H9 (cell line): ENCODE data around the gene PDPK1. TPM values are rescaled to one million over a fixed set of nuclear protein-coding genes. Genes with fewer than 3 reads are reported as not detected.

Experiments used
- DNase-seq: peaks from one replicate; pipeline ENCODE4 v3.0.0-alpha.2; 2017
- H2AFZ ChIP-seq: one replicate; pipeline ENCODE4 v1.6.1; 2013; ENCODE audit warnings: mild to moderate bottlenecking, low read length, control low read depth, moderate library complexity
- H2AK5ac ChIP-seq: 2 replicates; pipeline ENCODE4 v1.6.1; 2013; ENCODE audit warnings: low read length, control low read depth, mixed read lengths; ENCODE audit not compliant: insufficient read length
- H2BK120ac ChIP-seq: one replicate; pipeline ENCODE4 v1.6.1; 2013; ENCODE audit warnings: low read depth, mild to moderate bottlenecking, low read length, control low read depth, inconsistent platforms; ENCODE audit not compliant: poor library complexity, severe bottlenecking
- H2BK12ac ChIP-seq: 2 replicates; pipeline ENCODE4 v1.6.1; 2013; ENCODE audit warnings: low read length, control low read depth, mixed read lengths, low read depth; ENCODE audit not compliant: insufficient read length
- H2BK15ac ChIP-seq: 2 replicates; pipeline ENCODE4 v1.6.1; 2013; ENCODE audit warnings: low read depth, low read length, control low read depth
- H2BK20ac ChIP-seq: one replicate; pipeline ENCODE4 v1.6.1; 2013; ENCODE audit warnings: low read depth, mild to moderate bottlenecking, low read length, control low read depth, inconsistent platforms; ENCODE audit not compliant: poor library complexity, severe bottlenecking
- H2BK5ac ChIP-seq: 2 replicates; pipeline ENCODE4 v1.6.1; 2013; ENCODE audit warnings: low read length, control low read depth, mixed read lengths; ENCODE audit not compliant: insufficient read length
- H3K14ac ChIP-seq: 2 replicates; pipeline ENCODE4 v1.6.1; 2013; ENCODE audit warnings: low read length, control low read depth; ENCODE audit not compliant: insufficient read depth
- H3K18ac ChIP-seq: 2 replicates; pipeline ENCODE4 v1.6.1; 2013; ENCODE audit warnings: low read depth, mild to moderate bottlenecking, mixed read lengths, low read length, control low read depth; ENCODE audit not compliant: insufficient read length
- H3K23ac ChIP-seq: 2 replicates; pipeline ENCODE4 v1.6.1; 2013; ENCODE audit warnings: low read length, control low read depth, mixed read lengths, low read depth; ENCODE audit not compliant: insufficient read length
- H3K23me2 ChIP-seq: 2 replicates; pipeline ENCODE4 v1.6.1; 2013; ENCODE audit warnings: low read depth, mild to moderate bottlenecking, mixed read lengths, low read length, control low read depth; ENCODE audit not compliant: insufficient read length, poor library complexity, severe bottlenecking
- H3K27ac ChIP-seq: 2 replicates; pipeline ENCODE4 v1.5.1; 2013; ENCODE audit warnings: low read length, control low read depth, mixed read lengths, low read depth; ENCODE audit not compliant: insufficient read length
- H3K27me3 ChIP-seq: 2 replicates; pipeline ENCODE4 v1.6.1; 2013; ENCODE audit warnings: low read length, control low read depth, inconsistent platforms; ENCODE audit not compliant: insufficient read depth
- H3K4ac ChIP-seq: 2 replicates; pipeline ENCODE4 v1.6.1; 2013; ENCODE audit warnings: low read depth, mild to moderate bottlenecking, control low read depth, inconsistent platforms, low read length, moderate library complexity
- H3K4me1 ChIP-seq: 2 replicates; pipeline ENCODE4 v1.6.1; 2013; ENCODE audit warnings: low read length, control low read depth, inconsistent platforms; ENCODE audit not compliant: insufficient read depth
- H3K4me2 ChIP-seq: 2 replicates; pipeline ENCODE4 v1.6.1; 2013; ENCODE audit warnings: low read length, control low read depth, mixed read lengths; ENCODE audit not compliant: insufficient read length, insufficient read depth
- H3K56ac ChIP-seq: 2 replicates; pipeline ENCODE4 v1.6.1; 2013; ENCODE audit warnings: low read depth, mild to moderate bottlenecking, mixed read lengths, low read length, control low read depth; ENCODE audit not compliant: insufficient read length
- H3K79me1 ChIP-seq: 2 replicates; pipeline ENCODE4 v1.6.1; 2013; ENCODE audit warnings: low read depth, mild to moderate bottlenecking, moderate library complexity, low read length, control low read depth, inconsistent platforms; ENCODE audit not compliant: insufficient read depth, poor library complexity, severe bottlenecking
- H3K79me2 ChIP-seq: 2 replicates; pipeline ENCODE4 v1.6.1; 2013; ENCODE audit warnings: low read length, control low read depth, inconsistent platforms; ENCODE audit not compliant: insufficient read depth
- H3K9ac ChIP-seq: 2 replicates; pipeline ENCODE4 v1.6.1; 2013; ENCODE audit warnings: low read length, control low read depth, mixed read lengths; ENCODE audit not compliant: insufficient read length; ENCODE audit errors: extremely low read depth
- H3K9me3 ChIP-seq: one replicate; pipeline ENCODE4 v1.6.1; 2013; ENCODE audit warnings: low read depth, low read length, inconsistent platforms; ENCODE audit not compliant: control insufficient read depth
- H3T11ph ChIP-seq: one replicate; pipeline ENCODE4 v1.6.1; 2013; ENCODE audit warnings: mild to moderate bottlenecking, low read length, control low read depth, inconsistent platforms
- H4K20me1 ChIP-seq: one replicate; pipeline ENCODE4 v1.6.1; 2013; ENCODE audit not compliant: control insufficient read depth, insufficient read length, insufficient read depth
- H4K5ac ChIP-seq: 2 replicates; pipeline ENCODE4 v1.6.1; 2013; ENCODE audit warnings: low read depth, mild to moderate bottlenecking, mixed read lengths, low read length, control low read depth; ENCODE audit not compliant: insufficient read length
- H4K8ac ChIP-seq: replicated peaks from 2 replicates; pipeline ENCODE4 v1.6.1; 2013; ENCODE audit warnings: low read length, control low read depth, mixed read lengths, low read depth; ENCODE audit not compliant: insufficient read length
- H4K91ac ChIP-seq: 2 replicates; pipeline ENCODE4 v1.6.1; 2013; ENCODE audit warnings: low read depth, mild to moderate bottlenecking, moderate library complexity, mixed read lengths, low read length, control low read depth; ENCODE audit not compliant: insufficient read length
- H3K27ac Mint-ChIP-seq, 3 experiments: 2 replicates in 2 of 3; 3 replicates in 1 of 3; pipeline ENCODE4 v1.8.0; 2020 to 2021; ENCODE audit warnings: mixed read lengths in 3 of 3, mild to moderate bottlenecking in 1 of 3, moderate library complexity in 1 of 3
- H3K27me3 Mint-ChIP-seq: 2 replicates; pipeline ENCODE4 v1.8.0; 2021; ENCODE audit warnings: low read depth, mild to moderate bottlenecking, moderate library complexity, mixed read lengths
- H3K36me3 Mint-ChIP-seq, 3 experiments: 2 replicates in 2 of 3; 3 replicates in 1 of 3; pipeline ENCODE4 v1.8.0; 2020 to 2021; ENCODE audit warnings: low read depth in 3 of 3, mixed read lengths in 3 of 3; ENCODE audit not compliant: insufficient read depth in 1 of 3
- H3K4me1 Mint-ChIP-seq, 2 experiments: 2 replicates each; pipeline ENCODE4 v1.8.0; 2020; ENCODE audit warnings: mixed read lengths in 2 of 2
- H3K4me3 Mint-ChIP-seq, 2 experiments: 2 replicates in 1 of 2; 3 replicates in 1 of 2; pipeline ENCODE4 v1.8.0; 2020 to 2021; ENCODE audit warnings: mild to moderate bottlenecking in 2 of 2, mixed read lengths in 2 of 2, moderate library complexity in 1 of 2
- H3K9me3 Mint-ChIP-seq, 2 experiments: 2 replicates in 1 of 2; 3 replicates in 1 of 2; pipeline ENCODE4 v1.8.0; 2020; ENCODE audit warnings: mild to moderate bottlenecking in 2 of 2, mixed read lengths in 2 of 2, moderate library complexity in 1 of 2
- WGBS: extraction: QIAGEN DNeasy Blood & Tissue Kit; methylation state at CpG from one replicate; pipeline ENCODE4 v1.1.7; 2013; ENCODE audit warnings: missing lambda C conversion rate, low lambda C conversion rate, mixed read lengths; ENCODE audit not compliant: insufficient read length; ENCODE audit errors: extremely low coverage; 5-methylcytosine and 5-hydroxymethylcytosine counted together
- total RNA-seq: library from RNA; stranded (reverse); gene quantifications from 2 replicates; pipeline ENCODE4 v1.2.1, GENCODE V29; 2021
- TF ChIP-seq, protein P1 (sequence below): fragments of 200-600 bp; sonication (generic); conservative IDR thresholded peaks from 3 replicates; pipeline ENCODE4 v1.8.0; 2021; ENCODE audit warnings: antibody characterized with exemption, mild to moderate bottlenecking

PDPK1 gene
- total RNA-seq, 1 experiment from 2014 or later, result 32.8 TPM

DNA sequence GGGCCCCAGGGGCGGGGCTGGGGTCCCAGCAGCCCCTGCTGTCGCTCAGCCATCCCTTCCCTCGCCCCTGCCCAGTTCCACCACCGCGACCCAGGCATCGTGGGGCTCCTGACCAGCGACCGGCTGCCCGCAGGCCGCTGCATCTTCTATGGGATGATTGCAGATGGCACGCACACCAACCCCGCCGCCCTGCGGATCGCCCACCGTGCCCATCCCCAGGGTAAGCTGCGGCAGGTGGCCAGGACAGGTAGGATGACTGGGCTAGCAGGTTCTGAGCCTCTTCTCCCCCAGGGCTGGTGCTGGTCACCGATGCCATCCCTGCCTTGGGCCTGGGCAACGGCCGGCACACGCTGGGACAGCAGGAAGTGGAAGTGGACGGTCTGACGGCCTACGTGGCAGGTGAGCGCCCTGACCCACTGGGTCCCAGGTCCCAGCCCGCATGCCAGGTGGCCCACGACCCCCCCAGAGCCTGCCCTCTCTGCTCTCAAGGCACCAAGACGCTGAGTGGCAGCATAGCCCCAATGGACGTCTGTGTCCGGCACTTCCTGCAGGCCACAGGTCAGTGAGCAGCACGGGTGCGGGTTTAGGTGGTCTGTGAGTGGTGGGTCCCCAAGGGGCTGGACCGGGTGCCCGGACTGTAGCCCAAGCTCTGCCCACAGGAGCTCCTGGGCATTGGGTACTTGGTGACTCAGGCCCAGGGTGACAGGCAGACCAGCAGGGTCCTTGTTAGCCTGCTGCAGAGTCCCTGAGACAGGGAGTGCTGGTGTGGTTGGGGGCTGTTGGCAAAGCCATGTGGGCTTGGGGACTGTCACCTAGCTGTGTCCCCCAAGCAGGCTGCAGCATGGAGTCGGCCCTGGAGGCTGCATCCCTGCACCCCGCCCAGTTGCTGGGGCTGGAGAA is 9.4 kb upstream of the PDPK1 start:
- H4K20me1 ChIP-seq, result no peaks in the 10 kb centered on the region
- WGBS, result no CpG with 5 or more reads among the region's 36 CpGs

More for the DNA sequence above, 9.4 kb upstream of the PDPK1 start:
- no peak overlapping the region for H3K4me3 Mint-ChIP-seq
- Histone ChIP-seq H3K23ac (no peak overlapping the region), H4K8ac (no peak overlapping the region), H2BK15ac (no peak overlapping the region), H4K91ac (no peak overlapping the region), H3K56ac (no peak overlapping the region), H3K9ac (no peak overlapping the region), H3K79me1 (no peaks in the 10 kb centered on the region), H3K27me3 (no peaks in the 10 kb centered on the region), H3K4ac (no peak overlapping the region), H3T11ph (no peak overlapping the region), H3K79me2 (no peaks in the 10 kb centered on the region), H2BK5ac (no peak overlapping the region), H4K5ac (no peak overlapping the region), H3K9me3 (no peaks in the 10 kb centered on the region), H3K14ac (no peak overlapping the region), H3K18ac (no peak overlapping the region), H2AFZ (no peak overlapping the region), H3K4me2 (no peak overlapping the region), H3K4me1 (no peaks in the 10 kb centered on the region), H2BK12ac (no peak overlapping the region), H3K27ac (no peak overlapping the region), H3K23me2 (peaks cover 10% of the 10 kb centered on the region), H2AK5ac (no peak overlapping the region), H2BK20ac (no peak overlapping the region), H2BK120ac (no peak overlapping the region)
- 0 out of 5 replicates have a peak, but pooled peaks cover 0 to 2% of the 10 kb centered on the region in 2 experiments for H3K9me3 Mint-ChIP-seq
- no peak for DNase-seq
- peaks cover 4 to 15% of the 10 kb centered on the region in 2 experiments for H3K4me1 Mint-ChIP-seq
- no peak overlapping the region for H3K27ac Mint-ChIP-seq
- TF ChIP-seq, protein P1, sequence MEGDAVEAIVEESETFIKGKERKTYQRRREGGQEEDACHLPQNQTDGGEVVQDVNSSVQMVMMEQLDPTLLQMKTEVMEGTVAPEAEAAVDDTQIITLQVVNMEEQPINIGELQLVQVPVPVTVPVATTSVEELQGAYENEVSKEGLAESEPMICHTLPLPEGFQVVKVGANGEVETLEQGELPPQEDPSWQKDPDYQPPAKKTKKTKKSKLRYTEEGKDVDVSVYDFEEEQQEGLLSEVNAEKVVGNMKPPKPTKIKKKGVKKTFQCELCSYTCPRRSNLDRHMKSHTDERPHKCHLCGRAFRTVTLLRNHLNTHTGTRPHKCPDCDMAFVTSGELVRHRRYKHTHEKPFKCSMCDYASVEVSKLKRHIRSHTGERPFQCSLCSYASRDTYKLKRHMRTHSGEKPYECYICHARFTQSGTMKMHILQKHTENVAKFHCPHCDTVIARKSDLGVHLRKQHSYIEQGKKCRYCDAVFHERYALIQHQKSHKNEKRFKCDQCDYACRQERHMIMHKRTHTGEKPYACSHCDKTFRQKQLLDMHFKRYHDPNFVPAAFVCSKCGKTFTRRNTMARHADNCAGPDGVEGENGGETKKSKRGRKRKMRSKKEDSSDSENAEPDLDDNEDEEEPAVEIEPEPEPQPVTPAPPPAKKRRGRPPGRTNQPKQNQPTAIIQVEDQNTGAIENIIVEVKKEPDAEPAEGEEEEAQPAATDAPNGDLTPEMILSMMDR, result no peak
- H3K27me3 Mint-ChIP-seq, result no peaks in the 10 kb centered on the region
- peaks cover 5 to 41% (median 20%) of the 10 kb centered on the region in 3 experiments; a peak in 6 of 7 replicates for H3K36me3 Mint-ChIP-seq
